ENCODE results near the gene BCDIN3D. TPM values are rescaled to one million over a fixed set of nuclear protein-coding genes. Genes with fewer than 3 reads are reported as not detected.

Gene BCDIN3D
- total RNA-seq, 4 donors from 2014 or later = 2.3 to 5.2 (median 3.1) TPM

DNA sequence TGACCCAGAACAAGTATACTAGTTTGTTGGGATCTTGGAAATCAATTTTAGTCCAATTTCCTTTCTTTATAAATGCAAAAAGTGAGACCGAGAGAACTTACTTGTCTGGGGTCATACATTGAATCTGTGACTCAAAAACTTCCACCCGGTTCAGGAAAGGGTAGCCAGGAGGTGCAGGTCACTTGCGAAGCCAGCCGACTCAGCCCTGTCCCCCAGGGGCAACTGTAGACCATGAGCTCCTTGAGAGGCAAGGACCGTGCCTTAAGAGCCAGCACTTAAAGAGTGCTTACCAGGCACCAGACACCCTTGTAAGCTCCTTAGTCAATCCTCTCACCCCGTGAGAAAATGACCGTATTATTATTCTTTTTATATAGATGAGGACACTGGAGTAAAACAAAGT lies 505 bp upstream of the BCDIN3D start:
- no peak for DNase-seq
- no peak for TF ChIP-seq POLR2A (IDR thresholded peaks at IDR 0.05)
- TF ChIP-seq, protein P1, sequence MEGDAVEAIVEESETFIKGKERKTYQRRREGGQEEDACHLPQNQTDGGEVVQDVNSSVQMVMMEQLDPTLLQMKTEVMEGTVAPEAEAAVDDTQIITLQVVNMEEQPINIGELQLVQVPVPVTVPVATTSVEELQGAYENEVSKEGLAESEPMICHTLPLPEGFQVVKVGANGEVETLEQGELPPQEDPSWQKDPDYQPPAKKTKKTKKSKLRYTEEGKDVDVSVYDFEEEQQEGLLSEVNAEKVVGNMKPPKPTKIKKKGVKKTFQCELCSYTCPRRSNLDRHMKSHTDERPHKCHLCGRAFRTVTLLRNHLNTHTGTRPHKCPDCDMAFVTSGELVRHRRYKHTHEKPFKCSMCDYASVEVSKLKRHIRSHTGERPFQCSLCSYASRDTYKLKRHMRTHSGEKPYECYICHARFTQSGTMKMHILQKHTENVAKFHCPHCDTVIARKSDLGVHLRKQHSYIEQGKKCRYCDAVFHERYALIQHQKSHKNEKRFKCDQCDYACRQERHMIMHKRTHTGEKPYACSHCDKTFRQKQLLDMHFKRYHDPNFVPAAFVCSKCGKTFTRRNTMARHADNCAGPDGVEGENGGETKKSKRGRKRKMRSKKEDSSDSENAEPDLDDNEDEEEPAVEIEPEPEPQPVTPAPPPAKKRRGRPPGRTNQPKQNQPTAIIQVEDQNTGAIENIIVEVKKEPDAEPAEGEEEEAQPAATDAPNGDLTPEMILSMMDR (IDR thresholded peaks at IDR 0.05) = no peak
- no peaks in the 10 kb centered on the region for H3K9me3 ChIP-seq
- no peaks in the 10 kb centered on the region for H3K27me3 ChIP-seq
- H3K27ac ChIP-seq = peak overlapping the region; percentile 81 to 96 (median 88)
- H3K36me3 ChIP-seq = no peaks in the 10 kb centered on the region
- H3K4me1 ChIP-seq = peaks cover 0 to 13% (median 0%) of the 10 kb centered on the region in 4 donors
- peak overlapping the region; percentile 63 to 86 (median 70) for H3K4me3 ChIP-seq

DNA sequence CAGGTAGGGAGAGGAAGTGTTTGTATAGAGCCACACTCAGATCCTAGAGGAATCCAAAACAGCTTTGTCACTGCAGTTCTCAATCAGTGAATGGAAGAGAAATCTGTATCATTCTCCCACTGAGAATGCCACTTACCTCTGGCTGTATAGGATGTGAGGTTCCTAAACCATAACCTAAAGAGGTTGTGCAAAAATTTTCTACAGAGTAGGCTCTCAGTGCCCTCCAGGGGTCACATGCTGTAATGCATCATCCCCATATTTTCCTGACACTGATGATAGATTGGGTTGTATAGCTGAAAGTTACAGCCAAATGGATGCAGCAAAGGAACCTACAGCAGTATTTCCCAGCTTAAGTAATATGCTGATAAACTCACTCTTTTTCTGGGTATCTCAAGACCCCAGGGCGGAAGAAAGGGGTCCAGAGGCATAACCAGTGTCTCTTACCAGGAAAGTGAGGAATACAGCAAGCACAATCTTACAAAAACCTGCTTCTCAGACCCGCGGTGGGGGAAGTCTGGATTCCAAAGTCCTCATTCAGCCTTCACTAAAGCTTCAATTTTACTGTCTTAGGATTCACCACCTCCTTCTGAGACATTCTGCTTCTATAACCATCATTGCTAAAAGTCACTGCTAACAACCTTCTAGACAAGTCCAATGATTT lies 3.8 kb downstream of the BCDIN3D start:
- Histone ChIP-seq H3K4me3 (no peak overlapping the region), H3K9me3 (no peaks in the 10 kb centered on the region), H3K36me3 (no peaks in the 10 kb centered on the region), H3K27ac (no peak overlapping the region), H3K4me1 (peaks cover 0 to 13% (median 0%) of the 10 kb centered on the region in 4 donors), H3K27me3 (no peaks in the 10 kb centered on the region)
- no peak for DNase-seq
- no peak for TF ChIP-seq POLR2A (IDR thresholded peaks at IDR 0.05)
- TF ChIP-seq, protein P1 (IDR thresholded peaks at IDR 0.05) = peak; percentile 31 to 68 (median 60)

DNA sequence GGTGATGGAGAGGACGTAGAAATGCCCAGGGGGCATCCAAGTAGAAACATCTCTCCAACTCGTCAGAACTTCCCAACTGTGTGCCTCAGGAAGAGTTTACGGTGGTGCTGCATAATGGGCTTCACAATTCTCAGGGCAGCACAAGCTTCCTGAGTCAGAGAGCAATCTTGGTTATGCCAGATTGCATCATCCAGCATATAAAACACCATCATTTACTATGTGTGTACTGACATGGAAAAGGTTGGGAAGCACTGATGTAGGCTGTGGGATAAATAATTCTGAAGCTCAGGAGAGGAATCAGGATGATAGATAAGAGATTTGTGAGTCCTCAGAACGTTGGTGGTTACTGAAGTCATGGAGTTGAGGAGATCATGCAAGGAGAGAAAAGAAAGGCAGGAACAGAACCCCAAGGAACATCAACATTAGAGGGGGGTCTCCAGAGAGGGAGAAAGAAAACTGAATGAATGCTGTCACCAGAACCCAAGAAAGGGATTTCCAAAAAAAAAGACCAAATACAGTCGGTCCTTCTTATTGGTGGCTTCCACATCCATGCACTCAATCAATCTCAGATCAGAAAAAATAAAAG lies 10.0 kb downstream of the BCDIN3D start:
- Histone ChIP-seq H3K4me1 (peaks cover 0 to 11% (median 0%) of the 10 kb centered on the region in 4 donors), H3K9me3 (no peaks in the 10 kb centered on the region), H3K27me3 (no peaks in the 10 kb centered on the region), H3K36me3 (no peaks in the 10 kb centered on the region), H3K27ac (no peak overlapping the region), H3K4me3 (no peak overlapping the region)
- TF ChIP-seq POLR2A (IDR thresholded peaks at IDR 0.05) = no peak
- TF ChIP-seq, protein P1 (IDR thresholded peaks at IDR 0.05) = no peak
- no peak for DNase-seq

DNA sequence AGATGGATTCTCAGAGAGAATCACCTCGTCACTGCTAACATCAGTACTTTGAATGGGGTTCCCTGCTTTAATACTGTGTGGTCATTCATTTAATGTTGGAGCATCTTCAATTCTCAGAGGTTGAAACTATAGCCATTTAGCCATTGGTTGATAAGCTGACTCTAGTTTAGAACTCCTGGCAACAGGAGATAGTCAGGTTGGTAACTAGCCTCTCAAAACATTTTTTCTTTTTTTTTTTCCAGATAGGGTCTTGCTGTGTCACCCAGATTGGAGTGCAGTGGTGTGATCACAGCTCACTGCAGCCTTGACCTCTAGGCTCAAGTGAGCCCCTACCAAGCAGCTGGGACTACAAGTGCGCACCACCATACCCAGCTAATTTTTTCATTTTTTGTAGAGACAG lies 11.2 kb downstream of the BCDIN3D start:
- peaks cover 0 to 18% (median 0%) of the 10 kb centered on the region in 4 donors for H3K4me1 ChIP-seq
- TF ChIP-seq POLR2A (IDR thresholded peaks at IDR 0.05) = no peak
- TF ChIP-seq, protein P1 (IDR thresholded peaks at IDR 0.05) = no peak
- no peak for DNase-seq

DNA sequence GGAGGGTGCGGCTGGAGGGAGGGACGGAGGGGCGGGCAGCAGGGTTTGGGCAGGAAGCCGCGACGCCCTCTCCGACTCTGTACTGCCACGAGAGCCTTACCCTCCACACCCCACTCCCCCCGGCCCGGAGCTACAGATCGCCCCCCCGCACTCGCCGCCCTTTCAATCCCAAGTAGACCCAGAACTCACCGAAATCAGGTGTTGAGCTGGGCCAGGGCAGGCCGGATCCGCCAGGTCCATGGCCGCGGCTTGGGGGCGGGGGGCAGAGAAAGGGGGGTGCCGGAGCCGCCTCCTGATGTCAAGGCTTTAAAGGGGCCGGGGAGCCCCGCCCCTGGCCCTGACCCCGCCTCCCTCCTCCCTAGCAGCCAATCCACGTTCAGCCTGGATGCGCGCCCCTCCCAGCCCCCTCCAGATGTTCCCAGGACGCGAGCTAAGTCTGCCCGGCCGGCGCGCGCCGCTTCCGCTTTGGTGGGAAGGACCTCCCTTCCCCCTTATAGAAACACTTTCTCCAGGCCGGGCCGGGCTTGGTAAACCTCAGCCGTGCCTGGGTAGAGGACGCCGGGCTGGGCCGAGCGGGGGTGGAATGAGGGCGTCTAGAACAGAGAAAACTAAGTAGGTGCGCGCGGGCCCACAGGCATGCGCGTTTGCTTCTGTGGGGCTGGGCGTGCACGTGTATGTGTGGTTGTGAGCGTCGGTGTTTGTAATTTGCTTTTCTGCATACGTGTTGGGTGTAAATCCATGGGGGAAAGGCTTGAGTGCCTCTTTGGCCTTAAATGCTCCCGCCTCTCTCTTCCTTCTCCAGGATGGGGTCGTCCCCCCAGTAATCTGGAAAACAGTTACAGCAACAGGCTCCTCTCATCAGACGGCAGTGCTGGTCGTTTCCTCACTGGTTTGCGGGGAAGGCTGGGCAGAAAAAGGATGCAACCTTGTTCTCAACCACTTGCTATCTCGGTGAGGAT lies 14.5 kb downstream of the BCDIN3D start, which contains the start of gene NCKAP5L:
NCKAP5L (minus strand) TSS at position 281 of the 959 bp plus-strand sequence. CDS start 24,369 bp downstream, outside the sequence.
- Histone ChIP-seq H3K4me3 (peak within 1 kb of the TSS; percentile 75 to 80 (median 78)), H3K36me3 (no peaks in the 10 kb centered on the region), H3K4me1 (peaks cover 0 to 48% (median 0%) of the 10 kb centered on the region in 4 donors), H3K27ac (peak within 1 kb of the TSS; percentile 77 to 89 (median 85)), H3K27me3 (no peaks in the 10 kb centered on the region), H3K9me3 (no peaks in the 10 kb centered on the region)
- peak; percentile 94 to 98 (median 95) for DNase-seq
- TF ChIP-seq POLR2A (IDR thresholded peaks at IDR 0.05) = peak in 1 of 2 donors; percentile 28
- TF ChIP-seq, protein P1 (IDR thresholded peaks at IDR 0.05) = no peak

More for the DNA sequence above, 11.2 kb downstream of the BCDIN3D start:
- Histone ChIP-seq H3K27ac (no peak overlapping the region), H3K4me3 (no peak overlapping the region), H3K27me3 (no peaks in the 10 kb centered on the region), H3K36me3 (no peaks in the 10 kb centered on the region), H3K9me3 (no peaks in the 10 kb centered on the region)

Measured in Peyer's patch (tissue), 4 donors.